SK-N-MC (cell line): ENCODE results near the gene IGF1R.

ENCODE experiments used
- EZH2 ChIP-seq: fragments of 200-600 bp; sonication (generic); IDR thresholded peaks from one replicate; pipeline ENCODE4 v1.6.1; 2017; ENCODE audit warnings: antibody characterized with exemption
- POLR2AphosphoS5 ChIP-seq: IDR thresholded peaks from 2 replicates; pipeline ENCODE4 v1.6.1; 2012; ENCODE audit warnings: mild to moderate bottlenecking, low read depth, low read length, borderline replicate concordance

- TF ChIP-seq EZH2, result no peak
- no peak; the same call in 1 of the 2 replicates for TF ChIP-seq POLR2AphosphoS5
These were observed 204.8 kb downstream of the IGF1R start for GRCh38 chr15:98853161-98853560.
